Measurements from ENCODE around the gene WAPL. TPM values are rescaled to one million over a fixed set of nuclear protein-coding genes. Genes with fewer than 3 reads are reported as not detected.

WAPL gene
- total and polyA plus RNA-seq, 11 donors, result 9.4 to 29.9 (median 21.0) TPM

DNA sequence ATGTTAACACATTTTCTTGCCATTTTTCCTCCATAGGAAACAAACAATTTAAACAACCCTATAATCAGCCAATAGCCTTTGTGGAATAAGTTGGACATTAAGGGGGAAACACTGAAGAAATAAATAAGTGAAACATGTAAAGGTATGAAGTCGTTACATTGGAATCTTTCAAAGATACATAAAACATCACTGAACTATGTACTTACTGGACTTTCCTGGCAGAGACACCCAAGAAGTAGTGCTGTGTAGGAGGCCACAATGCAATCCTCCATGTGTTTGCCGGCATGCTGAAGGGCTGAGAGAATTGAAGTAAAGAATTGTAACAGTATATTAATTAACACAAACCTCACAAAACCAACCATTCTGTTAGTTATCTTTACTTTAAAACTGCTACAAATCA lies 78.5 kb downstream of the WAPL start:
- DNase-seq, result no peak
- no peak for ATAC-seq
- WGBS, 4 donors, result 90 to 92% (median 91%) methylated on average over 2 of the region's 2 CpGs
- Histone ChIP-seq H3K27me3 (no peaks in the 10 kb centered on the region), H3K4me3 (no peak overlapping the region), H3K9me3 (no peaks in the 10 kb centered on the region), H3K27ac (no peak overlapping the region), H3K36me3 (peaks cover 0 to 99% (median 84%) of the 10 kb centered on the region in 9 donors), H3K4me1 (peaks cover 0 to 47% (median 0%) of the 10 kb centered on the region in 12 donors)
- TF ChIP-seq, protein P1, sequence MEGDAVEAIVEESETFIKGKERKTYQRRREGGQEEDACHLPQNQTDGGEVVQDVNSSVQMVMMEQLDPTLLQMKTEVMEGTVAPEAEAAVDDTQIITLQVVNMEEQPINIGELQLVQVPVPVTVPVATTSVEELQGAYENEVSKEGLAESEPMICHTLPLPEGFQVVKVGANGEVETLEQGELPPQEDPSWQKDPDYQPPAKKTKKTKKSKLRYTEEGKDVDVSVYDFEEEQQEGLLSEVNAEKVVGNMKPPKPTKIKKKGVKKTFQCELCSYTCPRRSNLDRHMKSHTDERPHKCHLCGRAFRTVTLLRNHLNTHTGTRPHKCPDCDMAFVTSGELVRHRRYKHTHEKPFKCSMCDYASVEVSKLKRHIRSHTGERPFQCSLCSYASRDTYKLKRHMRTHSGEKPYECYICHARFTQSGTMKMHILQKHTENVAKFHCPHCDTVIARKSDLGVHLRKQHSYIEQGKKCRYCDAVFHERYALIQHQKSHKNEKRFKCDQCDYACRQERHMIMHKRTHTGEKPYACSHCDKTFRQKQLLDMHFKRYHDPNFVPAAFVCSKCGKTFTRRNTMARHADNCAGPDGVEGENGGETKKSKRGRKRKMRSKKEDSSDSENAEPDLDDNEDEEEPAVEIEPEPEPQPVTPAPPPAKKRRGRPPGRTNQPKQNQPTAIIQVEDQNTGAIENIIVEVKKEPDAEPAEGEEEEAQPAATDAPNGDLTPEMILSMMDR (IDR thresholded peaks at IDR 0.05), result no peak
- no peak for TF ChIP-seq POLR2A (IDR thresholded peaks at IDR 0.05)
- intact Hi-C loops (cut with DNase I), result no loop called here

DNA sequence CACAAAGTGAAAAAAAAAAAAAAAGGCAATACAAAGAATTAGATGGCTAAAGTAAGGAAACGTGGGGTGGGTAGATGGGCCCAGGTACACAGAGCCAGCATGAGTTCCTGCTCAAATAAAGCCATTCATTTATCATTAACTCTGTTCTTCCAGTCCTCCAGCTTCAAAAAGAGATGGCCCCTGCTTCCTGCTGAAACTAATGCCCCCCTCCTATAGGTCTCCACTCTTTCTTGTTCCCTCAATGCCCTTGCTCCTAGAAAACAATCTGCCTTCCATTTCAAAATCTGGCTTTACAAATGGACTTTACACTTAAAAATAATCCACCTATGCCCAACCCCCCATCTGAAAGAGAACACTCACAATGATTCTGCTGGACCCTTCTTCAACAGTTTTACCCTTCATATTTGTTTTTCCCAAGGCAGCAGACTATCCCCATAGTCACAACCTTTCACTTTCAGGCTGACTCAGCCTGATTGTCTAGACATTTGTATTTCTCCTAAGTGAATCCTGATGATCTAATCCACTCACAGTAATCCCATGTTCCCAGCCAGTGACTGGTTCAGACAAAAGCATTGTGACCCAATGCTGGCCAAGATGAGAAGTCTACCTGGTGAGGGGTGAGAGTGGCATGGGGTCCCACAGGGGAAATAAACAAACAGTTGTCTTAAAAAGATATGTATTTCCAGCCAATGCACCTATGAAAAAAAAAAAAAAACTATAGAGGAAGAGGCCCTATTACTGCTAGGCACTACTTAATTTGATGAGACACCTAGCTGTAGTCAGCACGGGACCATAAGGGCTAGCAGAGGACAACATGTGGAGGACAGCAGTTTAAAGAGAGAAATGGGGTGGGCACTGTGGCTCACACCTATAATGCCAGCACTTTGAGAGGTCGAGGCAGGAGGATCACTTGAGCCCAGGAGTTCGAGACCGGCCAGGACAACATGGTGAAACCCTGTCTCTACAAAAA lies 80.4 kb downstream of the WAPL start:
- H3K27ac ChIP-seq, result no peak overlapping the region
- no peaks in the 10 kb centered on the region for H3K27me3 ChIP-seq
- H3K9me3 ChIP-seq, result no peaks in the 10 kb centered on the region
- peaks cover 0 to 100% (median 97%) of the 10 kb centered on the region in 9 donors for H3K36me3 ChIP-seq
- DNase-seq, result no peak
- WGBS, 4 donors, result 97 to 99% (median 97%) methylated on average over 5 of the region's 5 CpGs
- intact Hi-C loops (cut with DNase I), result no loop called here
- H3K4me1 ChIP-seq, result peaks cover 0 to 29% (median 0%) of the 10 kb centered on the region in 12 donors
- no peak overlapping the region for H3K4me3 ChIP-seq
- no peak for TF ChIP-seq POLR2A (IDR thresholded peaks at IDR 0.05)
- TF ChIP-seq, protein P1 (IDR thresholded peaks at IDR 0.05), result no peak
- no peak for ATAC-seq

DNA sequence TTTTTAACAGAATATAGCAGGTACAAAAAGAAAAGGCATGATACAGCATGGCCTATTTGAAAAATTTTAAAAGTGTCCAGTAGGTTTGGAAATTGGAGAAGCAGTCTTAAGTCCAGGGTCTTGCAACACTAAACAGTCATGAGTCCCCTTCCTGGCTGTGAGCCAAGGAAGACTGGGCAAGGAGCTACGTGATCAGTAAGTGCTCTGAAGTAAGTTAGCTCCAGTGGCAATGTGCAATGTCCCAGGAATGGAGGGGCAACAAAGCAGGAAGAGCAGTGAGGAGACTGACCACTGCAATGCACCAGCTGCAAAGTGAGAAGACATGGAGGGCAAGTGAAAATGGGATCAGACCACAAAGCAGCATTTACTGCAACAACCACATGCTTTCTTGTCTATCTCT lies 82.0 kb downstream of the WAPL start:
- Histone ChIP-seq H3K9me3 (no peaks in the 10 kb centered on the region), H3K36me3 (peaks cover 0 to 100% (median 97%) of the 10 kb centered on the region in 9 donors), H3K27me3 (no peaks in the 10 kb centered on the region), H3K4me1 (peaks cover 0 to 25% (median 0%) of the 10 kb centered on the region in 12 donors), H3K4me3 (no peak overlapping the region), H3K27ac (peak overlapping the region in 1 of 12 donors; percentile 35)
- intact Hi-C loops (cut with DNase I), result no loop called here
- ATAC-seq (peak in 3 of 4 donors; percentile 52 to 56 (median 56)), DNase-seq (peak in 4 of 5 donors; percentile 37 to 65 (median 52))
- 7 to 24% (median 17%) methylated on average over 1 of the region's 1 CpG for WGBS, 4 donors
- TF ChIP-seq, protein P1 (IDR thresholded peaks at IDR 0.05), result no peak
- no peak for TF ChIP-seq POLR2A (IDR thresholded peaks at IDR 0.05)

DNA sequence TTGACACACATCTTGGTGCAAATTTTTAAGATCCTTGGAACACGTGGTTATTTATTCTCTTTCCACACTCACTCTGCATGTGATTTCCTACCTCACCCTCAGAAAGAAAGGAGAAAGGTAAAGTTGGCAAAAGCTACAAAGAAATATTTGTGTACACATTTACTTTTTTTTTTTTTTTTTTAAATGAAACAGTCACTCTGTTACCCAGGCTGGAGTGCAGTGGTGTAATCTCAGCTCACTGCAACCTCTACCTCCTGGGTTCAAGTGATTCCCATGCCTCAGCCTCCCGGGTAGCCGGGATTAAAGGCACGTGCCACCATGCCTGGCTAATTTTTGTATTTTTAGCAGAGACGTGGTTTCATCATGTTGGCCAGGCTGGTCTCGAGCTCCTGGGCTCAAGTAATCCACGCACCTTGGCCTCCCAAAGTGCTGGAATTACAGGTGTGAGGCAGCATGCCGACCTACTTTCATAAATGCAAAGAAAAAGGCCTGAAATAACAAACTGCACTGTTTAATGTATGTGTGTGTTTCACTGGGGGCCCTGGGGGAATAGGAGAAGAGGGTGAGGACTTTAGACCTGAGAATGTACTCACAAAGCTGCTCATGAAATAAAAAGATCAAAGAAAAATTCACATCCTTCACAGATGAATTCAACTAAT lies 83.4 kb downstream of the WAPL start:
- H3K36me3 ChIP-seq, result peaks cover 0 to 93% (median 88%) of the 10 kb centered on the region in 9 donors
- intact Hi-C loops (cut with DNase I), result no loop called here
- H3K9me3 ChIP-seq, result no peaks in the 10 kb centered on the region
- H3K4me3 ChIP-seq, result no peak overlapping the region
- ATAC-seq (no peak), DNase-seq (no peak)
- peaks cover 0 to 25% (median 0%) of the 10 kb centered on the region in 12 donors for H3K4me1 ChIP-seq
- TF ChIP-seq POLR2A (IDR thresholded peaks at IDR 0.05), result no peak
- TF ChIP-seq, protein P1 (IDR thresholded peaks at IDR 0.05), result no peak
- 88 to 91% (median 90%) methylated on average over 8 of the region's 8 CpGs for WGBS, 4 donors
- no peaks in the 10 kb centered on the region for H3K27me3 ChIP-seq
- no peak overlapping the region for H3K27ac ChIP-seq

Data from heart left ventricle (tissue), 16 donors.